ENCODE results near the gene BAG2.
A peak's percentile ranks its signal among the peaks of the same experiment; 100 is the strongest.

BAG2 gene

DNA sequence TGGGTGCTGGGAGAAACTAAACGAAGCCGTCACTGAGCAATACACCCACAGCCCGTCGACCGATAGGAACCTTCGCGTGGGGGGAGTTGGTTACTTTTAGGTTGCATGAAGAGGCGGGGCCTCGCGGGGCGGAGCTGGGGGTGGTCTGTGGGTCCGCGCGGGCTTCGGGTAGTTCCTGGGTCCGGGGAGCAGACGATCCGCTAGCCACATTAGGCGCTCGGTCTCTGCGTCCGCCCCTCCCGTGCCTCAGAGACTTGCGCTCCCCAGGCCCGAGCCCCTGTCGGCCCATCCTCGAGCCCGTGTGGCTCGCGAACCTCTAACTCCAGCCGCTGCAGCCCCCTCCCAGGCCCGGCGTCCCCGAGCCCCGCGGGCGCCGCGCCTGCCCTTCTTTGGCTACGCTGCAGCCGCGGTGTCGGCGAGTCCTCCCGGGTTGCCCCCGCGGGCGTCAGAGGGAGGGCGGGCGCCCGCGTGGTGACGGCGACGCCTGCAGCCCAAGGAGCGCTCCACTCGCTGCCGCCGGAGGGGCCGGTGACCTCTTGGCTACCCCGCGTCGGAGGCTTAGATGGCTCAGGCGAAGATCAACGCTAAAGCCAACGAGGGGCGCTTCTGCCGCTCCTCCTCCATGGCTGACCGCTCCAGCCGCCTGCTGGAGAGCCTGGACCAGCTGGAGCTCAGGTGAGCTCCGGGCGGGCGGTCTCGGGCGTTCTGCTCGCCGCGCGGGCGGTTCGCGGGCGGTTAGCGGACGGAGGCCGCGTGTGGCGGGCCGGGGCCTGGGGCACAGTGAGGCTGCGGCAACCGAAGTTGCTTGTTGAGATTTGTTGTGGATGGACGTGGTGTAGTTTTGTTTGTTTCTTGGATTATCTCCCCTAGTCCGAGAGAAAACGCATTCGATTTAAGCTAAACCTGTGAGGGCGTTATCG lies at the start of gene BAG2:
TSS of gene BAG2 (plus strand) at position 191 of the 920 bp plus-strand sequence. CDS start at position 563, 372 bp downstream.
- peak; percentile 67 for DNase-seq

DNA sequence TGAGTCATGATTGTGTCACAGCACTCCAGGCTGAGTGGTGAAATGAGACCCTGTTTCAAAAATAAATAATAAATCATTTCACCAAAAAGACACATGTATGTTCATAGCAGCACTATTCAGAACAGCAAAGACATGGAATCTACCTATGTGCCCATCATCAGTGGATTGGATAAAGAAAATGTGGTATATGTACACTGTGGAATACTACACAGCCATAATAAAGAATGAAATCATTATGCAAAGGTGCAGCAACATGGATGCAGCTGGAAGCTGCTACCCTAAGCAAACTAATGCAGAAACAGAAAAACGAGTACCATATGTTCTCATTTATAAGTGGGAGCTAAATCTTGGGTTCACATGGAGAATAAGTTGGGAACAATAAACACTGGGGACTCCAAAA lies 49.0 kb upstream of the BAG2 start:
- DNase-seq = no peak

DNA sequence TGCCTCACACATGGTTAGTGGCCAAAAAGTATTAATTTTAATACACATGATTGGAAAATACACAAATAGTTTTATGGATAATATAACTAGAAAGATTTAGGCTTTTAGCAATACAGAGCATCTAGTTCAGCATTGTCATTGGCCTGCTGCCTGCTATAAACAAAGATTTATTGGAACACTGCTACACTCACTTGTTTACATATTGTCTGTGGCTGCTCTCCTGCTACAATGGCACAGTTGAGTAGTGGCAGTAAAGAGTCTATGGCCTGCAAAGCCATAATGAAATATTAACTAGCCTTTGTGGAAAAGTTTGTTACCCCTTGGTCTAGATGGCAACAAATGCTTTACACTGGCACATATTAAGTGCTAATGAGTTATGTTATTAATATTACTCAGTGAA lies 44.4 kb upstream of the BAG2 start:
- DNase-seq = no peak

DNA sequence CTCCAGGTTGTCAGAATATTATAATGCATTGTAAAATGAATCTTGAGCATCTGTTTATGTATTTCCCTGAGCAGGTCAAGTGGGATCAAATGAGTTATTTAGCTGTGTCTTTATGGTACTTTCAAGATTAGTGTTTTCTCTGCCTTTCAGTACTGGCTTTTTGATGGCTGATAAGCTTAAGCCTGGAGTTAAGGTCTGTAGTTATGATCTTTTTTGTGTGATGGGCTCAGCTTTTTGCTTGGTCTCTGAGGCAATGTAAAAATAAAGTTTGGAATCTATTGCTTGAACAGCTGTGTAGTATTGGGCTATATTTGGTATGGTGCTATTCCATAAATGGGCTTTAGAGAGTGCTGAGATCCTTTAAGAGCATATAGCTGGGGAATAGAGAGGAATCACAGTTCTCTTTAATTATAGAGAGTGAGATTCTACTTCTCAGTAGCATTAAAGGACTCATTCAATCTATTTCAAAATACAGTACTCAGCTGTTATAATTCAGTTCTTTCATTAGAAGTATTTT lies 41.4 kb upstream of the BAG2 start:
- DNase-seq = no peak

DNA sequence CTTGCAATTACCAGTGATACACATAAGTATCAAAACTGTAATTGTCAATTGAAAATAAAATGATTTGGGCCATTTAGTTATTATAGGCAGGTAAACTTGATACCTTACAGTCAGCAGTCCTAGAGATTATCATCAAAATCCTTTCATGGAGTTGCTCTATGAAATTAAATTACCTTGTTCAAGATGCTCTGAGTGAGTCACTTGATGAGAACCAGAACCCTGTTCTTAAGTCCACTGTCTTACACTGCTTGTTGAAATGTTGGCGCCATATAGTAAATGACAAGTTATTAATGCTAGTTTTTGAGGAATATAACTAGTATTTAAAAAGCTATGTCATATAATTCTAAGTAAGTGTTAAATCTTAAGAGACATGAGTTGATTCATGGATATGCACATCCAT lies 37.2 kb upstream of the BAG2 start:
- DNase-seq = no peak

DNA sequence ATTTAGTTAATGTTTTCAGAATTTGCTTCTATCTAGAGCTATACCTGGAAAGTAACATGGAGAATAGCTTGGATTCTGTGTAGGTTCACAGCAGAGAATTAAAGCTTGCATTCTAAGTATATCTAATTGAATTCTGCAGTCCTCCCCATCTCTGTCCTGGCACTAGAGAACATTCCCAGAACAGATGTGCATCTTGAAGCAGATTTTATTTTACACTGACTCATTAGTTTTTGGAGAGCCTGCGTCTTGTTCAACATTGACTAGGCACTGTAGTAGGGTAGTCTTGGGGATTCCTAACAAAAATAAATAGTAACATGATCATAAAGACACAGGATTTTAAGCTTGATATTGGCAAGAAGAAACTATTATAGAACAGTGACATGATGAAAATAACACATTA lies 36.2 kb upstream of the BAG2 start:
- DNase-seq = no peak

GRCh38 chr6:57137350-57137749 lies 34.8 kb upstream of the BAG2 start:
- DNase-seq = no peak

- no peak for DNase-seq
Measured at GRCh38 chr6:57138026-57138425, 34.1 kb upstream of the BAG2 start.

DNA sequence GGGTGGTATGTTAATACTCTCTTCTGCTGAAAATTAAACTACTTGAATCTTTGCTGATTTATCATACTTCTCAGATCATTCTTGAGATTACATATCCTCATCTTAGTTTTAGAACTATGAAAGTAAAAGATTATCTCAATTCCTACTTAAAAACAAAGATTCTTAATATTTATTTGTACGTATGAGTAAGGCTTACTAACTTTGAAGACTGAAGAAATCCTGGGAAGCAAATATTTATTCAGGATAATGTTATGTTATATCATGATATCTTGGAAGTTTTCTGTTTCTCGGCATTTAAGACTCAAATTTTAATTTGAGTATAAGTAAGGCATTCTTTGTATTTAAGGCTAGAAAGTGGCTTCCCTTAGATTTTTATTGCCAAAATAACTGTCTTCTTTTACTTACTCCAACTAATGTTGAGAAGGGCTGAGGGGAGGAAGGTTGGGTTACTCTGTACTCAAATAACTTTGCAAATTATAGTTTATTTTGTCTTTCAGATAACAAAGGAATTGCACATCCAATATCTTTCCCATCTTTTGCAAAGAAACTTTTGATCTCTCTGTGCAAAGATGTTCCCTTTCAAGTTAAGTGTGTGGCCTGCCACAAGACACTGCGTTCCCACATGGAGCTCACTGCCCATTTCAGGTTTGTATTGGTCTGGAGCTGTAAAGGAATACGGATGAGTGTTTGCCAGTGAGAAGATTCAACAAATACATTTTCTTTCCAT lies 30.5 kb upstream of the BAG2 start:
- DNase-seq = no peak

DNA sequence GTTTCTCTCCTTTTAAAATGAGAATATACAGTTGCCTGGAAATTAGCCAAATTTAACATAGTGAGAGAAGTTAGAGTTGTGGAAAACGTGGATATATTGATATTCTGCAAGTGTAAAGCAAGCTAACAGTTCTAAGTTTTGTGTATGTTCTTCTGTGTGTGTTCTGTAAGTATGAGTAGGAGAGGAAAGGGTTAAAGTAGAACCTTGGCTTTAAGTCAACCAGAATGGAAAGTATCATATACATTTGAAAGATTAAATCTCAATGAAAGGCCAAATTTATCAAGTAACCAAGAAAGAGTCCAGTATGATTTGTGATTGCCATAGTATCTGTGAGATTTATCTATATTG lies 30.0 kb upstream of the BAG2 start:
- no peak for DNase-seq

GRCh38 chr6:57143690-57144089 lies 28.4 kb upstream of the BAG2 start:
- DNase-seq = no peak

GRCh38 chr6:57147401-57147800 lies 24.7 kb upstream of the BAG2 start:
- no peak for DNase-seq

- no peak for DNase-seq
Measured at GRCh38 chr6:57147955-57148858, 23.9 kb upstream of the BAG2 start.

GRCh38 chr6:57158658-57159057 lies 13.5 kb upstream of the BAG2 start:
- no peak for DNase-seq

- no peak for DNase-seq
Measured at GRCh38 chr6:57159127-57159526, 13.0 kb upstream of the BAG2 start.

DNA sequence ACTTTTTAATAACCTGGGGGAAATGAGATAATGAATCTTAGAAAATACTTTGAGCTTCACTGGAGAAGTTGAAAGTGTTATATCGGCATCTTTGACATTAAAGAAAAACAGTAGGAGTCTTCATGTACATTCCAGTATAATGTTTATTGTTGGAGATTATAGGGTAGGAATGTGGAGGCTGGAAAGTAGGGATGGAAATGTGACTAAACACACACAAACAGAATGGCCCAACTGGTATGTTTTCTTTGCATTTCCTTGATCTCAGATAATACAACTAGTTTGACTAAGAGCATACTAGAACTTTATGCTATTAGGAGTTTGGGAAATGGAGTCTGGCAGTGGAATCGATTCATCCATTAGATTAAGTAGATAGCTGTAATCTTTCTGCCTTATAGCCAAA lies 10.1 kb upstream of the BAG2 start:
- DNase-seq = no peak

- no peak for DNase-seq
Measured at GRCh38 chr6:57162516-57162915, 9.6 kb upstream of the BAG2 start.

DNA sequence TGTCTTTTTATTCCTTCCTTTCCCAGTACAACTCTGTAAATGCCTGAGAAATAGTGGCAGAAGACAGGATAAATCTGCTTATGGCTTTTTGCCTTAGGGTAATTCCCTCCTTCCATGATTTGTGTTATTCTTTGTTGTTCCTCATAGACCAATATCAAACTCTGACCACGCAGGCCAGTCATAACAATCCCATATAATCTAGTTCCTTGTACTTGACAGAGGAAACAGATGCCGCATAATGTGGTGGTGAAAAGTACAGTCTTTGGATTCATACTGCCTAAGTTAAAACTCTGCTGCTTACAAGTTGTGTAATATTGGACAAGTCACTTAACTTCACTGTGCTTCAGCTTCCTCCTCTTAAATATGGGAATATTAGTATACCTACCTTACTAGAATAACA lies 8.2 kb upstream of the BAG2 start:
- no peak for DNase-seq

DNA sequence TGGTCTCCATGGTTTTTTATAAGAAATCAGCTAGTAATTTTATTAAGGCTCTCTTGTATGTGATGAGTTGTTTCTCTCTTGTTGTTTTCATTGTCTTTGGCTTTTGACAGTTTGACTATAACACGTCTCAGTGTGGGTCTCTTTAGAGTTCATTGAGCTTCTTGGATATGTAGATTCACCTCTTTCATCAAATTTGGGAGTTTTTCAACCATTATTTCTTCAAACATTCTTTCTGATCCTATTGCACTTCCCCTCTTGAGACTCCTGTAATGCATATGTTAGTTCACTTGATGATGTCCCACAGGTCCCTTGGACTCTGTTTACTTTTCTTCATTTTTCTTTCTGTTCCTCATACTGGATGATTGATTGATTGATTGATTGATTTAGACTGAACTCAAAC lies 7.0 kb upstream of the BAG2 start:
- no peak for DNase-seq

- no peak for DNase-seq
Measured at GRCh38 chr6:57173056-57173885, 1.1 kb downstream of the BAG2 start.

DNA sequence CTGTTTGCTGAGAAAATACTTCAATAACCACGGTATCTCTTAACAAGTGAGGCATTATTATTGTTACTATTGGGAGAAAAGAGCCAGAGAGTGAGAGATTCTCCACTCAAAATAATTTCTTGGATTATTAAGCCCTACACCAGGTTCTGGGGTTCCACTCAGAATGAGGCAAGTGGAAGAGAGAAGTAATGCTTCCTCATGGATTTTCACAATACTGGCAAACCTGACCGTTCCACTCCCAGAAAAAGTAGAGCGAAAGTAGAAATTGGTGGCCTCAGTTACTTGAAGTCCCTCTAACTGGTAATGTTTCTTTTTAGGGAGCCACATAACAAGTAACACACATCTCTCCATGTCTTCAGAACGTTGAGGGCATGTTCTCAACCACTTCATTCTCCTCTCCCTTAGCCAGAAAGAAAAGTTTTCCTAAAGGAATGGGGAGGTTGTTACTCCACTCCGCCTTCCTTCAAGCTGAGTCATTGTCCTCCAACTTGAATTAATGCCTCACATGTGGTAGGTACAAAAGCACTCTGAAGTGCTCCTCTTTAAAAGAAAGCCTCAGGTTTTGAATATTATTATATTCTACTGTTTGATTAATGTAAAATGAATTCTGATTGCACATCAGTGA lies 1.9 kb downstream of the BAG2 start:
- no peak for DNase-seq

DNA sequence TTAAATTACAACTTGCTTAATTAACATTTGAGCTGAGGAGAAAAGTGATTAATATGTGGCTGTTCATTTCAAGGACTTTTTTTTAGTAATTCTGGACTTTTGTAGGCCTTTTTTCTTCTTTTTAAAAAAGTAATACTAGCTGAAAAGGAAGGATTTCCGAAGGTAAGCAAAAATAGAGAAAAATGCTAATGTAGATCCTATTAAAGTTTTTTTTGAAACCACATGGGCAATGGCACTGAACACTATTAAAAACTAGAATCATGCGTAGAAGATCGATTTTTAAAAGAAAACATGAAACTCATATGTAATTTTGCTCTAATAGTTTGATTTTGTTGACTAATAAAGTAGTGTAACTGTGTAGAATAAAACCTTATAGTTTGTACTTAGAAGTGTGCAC lies 2.4 kb downstream of the BAG2 start:
- DNase-seq = no peak
